NCI-H510A (cell line): ENCODE results near the gene DUSP14.

ENCODE experiments used
- DNase-seq: peaks from one replicate; lab custom pipeline; 2025; lab: John Stamatoyannopoulos, UW

Gene DUSP14

DNA sequence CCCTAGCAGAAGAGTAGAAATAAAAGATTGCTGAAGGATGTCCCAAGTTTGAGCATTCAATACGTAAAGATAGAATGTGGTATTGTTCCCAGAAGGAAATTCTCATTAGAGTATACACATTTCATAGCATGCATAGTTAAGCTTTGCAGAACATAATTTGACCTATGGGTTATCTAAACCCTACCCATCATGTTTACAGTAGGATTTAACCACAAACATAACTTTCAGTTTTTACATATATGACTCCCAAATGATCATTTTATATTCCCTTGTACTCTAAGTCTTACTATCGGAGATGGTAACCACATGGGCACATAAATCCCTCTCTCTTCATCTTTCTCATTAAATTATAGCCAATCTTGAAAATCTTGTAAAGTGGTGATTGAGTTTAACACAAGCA is 68.6 kb downstream of the DUSP14 start:
- DNase-seq = no peak

DNA sequence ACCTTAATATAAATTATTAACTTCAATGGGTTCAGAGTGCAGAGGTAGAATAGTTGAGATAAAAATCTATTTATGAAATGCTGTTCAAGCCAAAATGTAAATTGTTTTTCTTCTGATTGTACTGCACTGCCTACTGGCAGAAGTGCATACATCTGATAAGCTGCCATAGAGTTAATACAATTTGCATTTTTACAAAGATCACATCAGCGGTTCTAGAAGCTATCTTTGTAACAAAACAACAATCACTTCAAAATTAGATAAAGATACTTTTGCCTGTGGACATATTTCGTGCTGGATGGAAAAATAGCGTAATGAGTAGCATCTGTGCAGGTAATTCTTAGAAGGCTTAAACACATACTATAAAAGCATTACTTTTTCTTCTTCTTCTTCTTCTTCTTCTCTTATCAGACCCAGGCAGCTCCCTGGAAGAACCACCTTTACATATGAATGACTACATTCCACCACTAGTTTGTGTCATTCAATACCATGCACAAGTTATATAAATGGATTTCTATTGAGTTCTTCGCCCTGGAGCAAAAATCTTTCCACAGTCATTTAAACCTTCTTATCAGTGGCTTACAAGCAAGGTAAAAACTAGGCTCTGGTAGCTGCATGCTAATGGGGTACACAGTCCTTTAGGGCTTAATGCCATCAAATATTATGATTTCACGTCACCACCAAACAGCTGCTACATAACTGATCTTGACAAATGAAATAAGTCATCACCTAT is 72.5 kb downstream of the DUSP14 start:
- no peak for DNase-seq
